ENCODE results near the gene OMA1. TPM values are rescaled to one million over a fixed set of nuclear protein-coding genes. Genes with fewer than 3 reads are reported as not detected.

OMA1 gene
- total and polyA plus RNA-seq, 2 of the 4 experiments (the other 2 are of a cell fraction) = 5.9 to 6.4 TPM

DNA sequence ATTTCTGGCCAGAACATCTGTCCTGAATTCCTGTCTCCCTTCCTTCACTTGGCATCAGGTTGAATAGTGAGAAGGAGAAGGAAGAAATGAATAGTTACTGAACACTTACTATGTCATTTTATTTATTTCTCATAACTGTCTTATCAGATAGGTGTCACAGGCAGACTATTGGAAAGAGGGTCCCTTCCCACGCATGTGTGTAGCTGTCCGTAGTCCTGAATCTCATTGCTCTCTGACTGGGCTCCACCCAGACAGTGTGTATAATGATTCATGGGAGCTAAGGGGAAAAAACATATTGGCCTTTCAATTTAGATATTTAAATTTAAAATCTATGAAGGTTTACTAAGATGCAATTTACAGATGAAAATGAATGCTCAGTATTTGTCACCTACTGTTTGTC lies 86.1 kb downstream of the OMA1 start:
- Histone ChIP-seq H3K4me2 (ENCODE audit: low read depth, low read length) (no peak overlapping the region), H2AK9ac (replicated peaks; ENCODE audit: low read depth, low read length, poor library complexity) (no peak overlapping the region), H2BK5ac (ENCODE audit: low read depth, low read length, poor library complexity, severe bottlenecking) (no peak overlapping the region), H3K27me3 (ENCODE audit: control insufficient read depth, insufficient read depth, low read length) (peaks cover 1% of the 10 kb centered on the region; the same call in 1 of the 2 replicates), H3K18ac (ENCODE audit: low read depth, low read length) (no peak overlapping the region), H3K23ac (ENCODE audit: low read depth, low read length) (no peak overlapping the region), H2BK120ac (ENCODE audit: low read depth, low read length) (no peak overlapping the region), H4K5ac (ENCODE audit: low read depth, low read length) (no peak overlapping the region), H2AFZ (replicated peaks; ENCODE audit: low read length, poor library complexity) (no peak overlapping the region), H2BK20ac (ENCODE audit: low read depth, low read length) (no peak overlapping the region), H3K14ac (replicated peaks; ENCODE audit: low read depth, low read length) (no peak overlapping the region), H3K36me3 (ENCODE audit: control insufficient read depth, insufficient read depth, low read length) (no peaks in the 10 kb centered on the region), H3K9ac (ENCODE audit: low read depth, low read length) (no peak overlapping the region), H4K8ac (ENCODE audit: low read depth in 2 of 2, low read length in 2 of 2) (no peak overlapping the region), H3K27ac (ENCODE audit: insufficient read depth, low read length) (no peak overlapping the region), H3K9me1 (ENCODE audit: insufficient read depth, low read length) (no peaks in the 10 kb centered on the region), H3K56ac (ENCODE audit: extremely low read depth, insufficient read depth, low read length) (no peak overlapping the region), H2AK5ac (ENCODE audit: low read depth, low read length) (no peak overlapping the region), H3K4me1 (ENCODE audit: control insufficient read depth, insufficient read depth, low read length) (no peaks in the 10 kb centered on the region), H4K91ac (ENCODE audit: insufficient read depth, low read depth, low read length) (no peak overlapping the region), H3K4me3 (ENCODE audit: insufficient read depth, low read depth, low read length) (no peak overlapping the region), H4K20me1 (ENCODE audit: insufficient read depth, low read length) (no peaks in the 10 kb centered on the region), H2BK15ac (ENCODE audit: low read depth, low read length) (no peak overlapping the region), H3K4ac (ENCODE audit: low read depth, low read length) (no peak overlapping the region), H3K9me3 (ENCODE audit: control insufficient read depth, insufficient read depth, low read length) (no peaks in the 10 kb centered on the region), H3K79me1 (ENCODE audit: low read depth in 1 of 2, low read length in 2 of 2) (no peaks in the 10 kb centered on the region)
- in situ Hi-C loops (cut with MboI; ENCODE audit: low sequenced_read_pairs) (no loop called here), intact Hi-C loops (cut with micrococcal nuclease) (no loop called here), dilution Hi-C loops (cut with HindIII; ENCODE audit: low sequenced_read_pairs, unreplicated experiment) (no loop called here)
- ATAC-seq (ENCODE audit: low read depth) (peak; percentile 62), DNase-seq (peak; percentile 17)
- POLR2A ChIA-PET (ENCODE audit: unreplicated experiment) = no interaction called here
- WGBS, 2 experiments (ENCODE audit: extremely low coverage in 2 of 2, insufficient read length in 1 of 2) = no CpG with 5 or more reads among the region's 2 CpGs
- TF ChIP-seq, protein P1, sequence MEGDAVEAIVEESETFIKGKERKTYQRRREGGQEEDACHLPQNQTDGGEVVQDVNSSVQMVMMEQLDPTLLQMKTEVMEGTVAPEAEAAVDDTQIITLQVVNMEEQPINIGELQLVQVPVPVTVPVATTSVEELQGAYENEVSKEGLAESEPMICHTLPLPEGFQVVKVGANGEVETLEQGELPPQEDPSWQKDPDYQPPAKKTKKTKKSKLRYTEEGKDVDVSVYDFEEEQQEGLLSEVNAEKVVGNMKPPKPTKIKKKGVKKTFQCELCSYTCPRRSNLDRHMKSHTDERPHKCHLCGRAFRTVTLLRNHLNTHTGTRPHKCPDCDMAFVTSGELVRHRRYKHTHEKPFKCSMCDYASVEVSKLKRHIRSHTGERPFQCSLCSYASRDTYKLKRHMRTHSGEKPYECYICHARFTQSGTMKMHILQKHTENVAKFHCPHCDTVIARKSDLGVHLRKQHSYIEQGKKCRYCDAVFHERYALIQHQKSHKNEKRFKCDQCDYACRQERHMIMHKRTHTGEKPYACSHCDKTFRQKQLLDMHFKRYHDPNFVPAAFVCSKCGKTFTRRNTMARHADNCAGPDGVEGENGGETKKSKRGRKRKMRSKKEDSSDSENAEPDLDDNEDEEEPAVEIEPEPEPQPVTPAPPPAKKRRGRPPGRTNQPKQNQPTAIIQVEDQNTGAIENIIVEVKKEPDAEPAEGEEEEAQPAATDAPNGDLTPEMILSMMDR (conservative IDR thresholded peaks at IDR 0.05; ENCODE audit: low read depth, low read length) = no peak
- TF ChIP-seq SMC3 (IDR thresholded peaks at IDR 0.05; ENCODE audit: low read depth, low read length) (no peak), MAFK (IDR thresholded peaks at IDR 0.05; ENCODE audit: low read depth, low read length) (no peak), MXI1 (IDR thresholded peaks at IDR 0.05; ENCODE audit: borderline replicate concordance, low read depth, low read length) (no peak), POLR2A (IDR thresholded peaks at IDR 0.05; ENCODE audit: low read depth, low read length) (no peak), RAD21 (IDR thresholded peaks at IDR 0.05; ENCODE audit: low read length) (no peak), NFE2L2 (IDR thresholded peaks at IDR 0.05; ENCODE audit: low read depth, low read length) (no peak), CEBPB (IDR thresholded peaks at IDR 0.05; ENCODE audit: low read depth, low read length) (no peak), FOS (IDR thresholded peaks at IDR 0.05; ENCODE audit: low read depth, low read length) (no peak), RCOR1 (IDR thresholded peaks at IDR 0.05; ENCODE audit: insufficient replicate concordance, low read length) (no peak), BHLHE40 (IDR thresholded peaks at IDR 0.05; ENCODE audit: low read depth, low read length) (no peak), CHD1 (IDR thresholded peaks at IDR 0.05; ENCODE audit: low read depth, low read length) (no peak)
- TF ChIP-seq, protein P2, sequence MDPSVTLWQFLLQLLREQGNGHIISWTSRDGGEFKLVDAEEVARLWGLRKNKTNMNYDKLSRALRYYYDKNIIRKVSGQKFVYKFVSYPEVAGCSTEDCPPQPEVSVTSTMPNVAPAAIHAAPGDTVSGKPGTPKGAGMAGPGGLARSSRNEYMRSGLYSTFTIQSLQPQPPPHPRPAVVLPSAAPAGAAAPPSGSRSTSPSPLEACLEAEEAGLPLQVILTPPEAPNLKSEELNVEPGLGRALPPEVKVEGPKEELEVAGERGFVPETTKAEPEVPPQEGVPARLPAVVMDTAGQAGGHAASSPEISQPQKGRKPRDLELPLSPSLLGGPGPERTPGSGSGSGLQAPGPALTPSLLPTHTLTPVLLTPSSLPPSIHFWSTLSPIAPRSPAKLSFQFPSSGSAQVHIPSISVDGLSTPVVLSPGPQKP (IDR thresholded peaks at IDR 0.05; ENCODE audit: borderline replicate concordance, low read depth, low read length) = no peak
- TF ChIP-seq, protein P3, sequence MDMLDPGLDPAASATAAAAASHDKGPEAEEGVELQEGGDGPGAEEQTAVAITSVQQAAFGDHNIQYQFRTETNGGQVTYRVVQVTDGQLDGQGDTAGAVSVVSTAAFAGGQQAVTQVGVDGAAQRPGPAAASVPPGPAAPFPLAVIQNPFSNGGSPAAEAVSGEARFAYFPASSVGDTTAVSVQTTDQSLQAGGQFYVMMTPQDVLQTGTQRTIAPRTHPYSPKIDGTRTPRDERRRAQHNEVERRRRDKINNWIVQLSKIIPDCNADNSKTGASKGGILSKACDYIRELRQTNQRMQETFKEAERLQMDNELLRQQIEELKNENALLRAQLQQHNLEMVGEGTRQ (IDR thresholded peaks at IDR 0.05; ENCODE audit: low read depth, low read length) = no peak
- CTCF ChIA-PET = no interaction called here
- no TSS peak for BruUV-seq (replicated peaks)

Measured in IMR-90 (cell line).